HCEC 1CT (cell line): ENCODE data around the gene MSH3.
"Not testable (repeated sequence)": the region's sequence is repeated elsewhere in the genome, so short reads cannot be mapped to it uniquely, and the experiment has no call there.

ENCODE experiments used
- DNase-seq: peaks from one replicate; pipeline ENCODE4 v3.0.0-alpha.2; 2017

MSH3 gene

GRCh38 chr5:80711216-80711615 is 56.8 kb downstream of the MSH3 start:
- DNase-seq, result no peak

DNA sequence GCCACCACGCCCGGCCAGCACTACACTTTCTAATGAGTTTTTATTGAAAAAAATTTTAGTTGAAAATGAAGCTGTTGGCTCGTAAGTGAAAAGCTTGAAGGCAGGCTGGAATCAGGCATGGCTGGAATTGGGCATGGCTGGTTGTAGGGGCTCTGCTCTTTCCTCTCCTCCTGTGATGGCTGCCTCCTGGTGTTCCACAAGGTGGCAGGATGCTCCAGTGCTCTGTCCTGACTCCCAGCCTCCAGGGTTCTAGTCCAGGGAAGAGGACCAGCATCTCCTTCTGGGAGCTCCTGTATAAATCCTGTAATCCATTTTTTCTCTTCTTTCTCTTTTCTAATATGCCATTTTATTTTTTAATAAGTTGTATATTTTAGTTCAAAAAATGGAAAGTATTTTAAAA is 57.5 kb downstream of the MSH3 start:
- DNase-seq, result peak; percentile 59

GRCh38 chr5:80712919-80713318 is 58.5 kb downstream of the MSH3 start:
- no peak for DNase-seq

DNA sequence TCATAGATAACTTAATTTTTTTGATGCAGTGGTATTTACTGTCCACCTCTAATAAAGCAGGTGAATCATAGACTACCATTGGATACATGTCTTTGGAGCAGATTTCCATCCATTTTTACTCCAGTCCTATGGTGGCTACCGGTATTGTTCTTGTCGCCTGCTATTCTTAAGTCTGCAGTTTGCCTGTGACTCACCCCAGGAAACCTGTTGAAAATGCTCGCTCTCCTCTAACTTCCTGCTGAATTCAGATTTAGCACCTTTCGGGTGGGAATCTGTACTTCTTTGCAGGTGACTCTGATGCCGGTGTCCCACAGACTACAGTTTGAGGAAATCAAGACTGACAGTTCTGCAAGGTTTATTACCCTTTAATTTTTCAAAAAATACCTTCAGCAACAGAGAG is 59.2 kb downstream of the MSH3 start:
- no peak for DNase-seq

- DNase-seq, result no peak
Observed at GRCh38 chr5:80714570-80715298, 60.3 kb downstream of the MSH3 start.

- DNase-seq, result no peak
Observed at GRCh38 chr5:80715887-80716286, 61.4 kb downstream of the MSH3 start.

DNA sequence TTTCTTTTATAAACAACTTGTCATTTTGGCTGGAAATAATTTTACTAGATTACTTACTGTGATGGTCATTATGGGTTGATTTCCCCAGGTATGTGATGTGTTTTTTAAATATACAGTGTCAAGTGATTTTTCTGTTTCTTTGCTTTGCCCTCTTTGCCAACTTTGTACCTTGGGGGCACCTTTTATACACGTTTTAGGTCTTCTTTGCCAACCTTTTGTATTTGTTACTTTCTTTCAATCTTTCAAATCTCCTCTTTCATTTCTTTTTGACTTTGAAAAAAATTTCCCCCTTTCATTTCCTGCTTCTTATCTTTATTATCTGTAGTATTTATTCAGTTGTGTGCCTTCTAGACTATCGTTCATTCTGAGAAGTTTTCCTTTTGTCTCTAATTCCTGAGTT is 65.7 kb downstream of the MSH3 start:
- no peak for DNase-seq

DNA sequence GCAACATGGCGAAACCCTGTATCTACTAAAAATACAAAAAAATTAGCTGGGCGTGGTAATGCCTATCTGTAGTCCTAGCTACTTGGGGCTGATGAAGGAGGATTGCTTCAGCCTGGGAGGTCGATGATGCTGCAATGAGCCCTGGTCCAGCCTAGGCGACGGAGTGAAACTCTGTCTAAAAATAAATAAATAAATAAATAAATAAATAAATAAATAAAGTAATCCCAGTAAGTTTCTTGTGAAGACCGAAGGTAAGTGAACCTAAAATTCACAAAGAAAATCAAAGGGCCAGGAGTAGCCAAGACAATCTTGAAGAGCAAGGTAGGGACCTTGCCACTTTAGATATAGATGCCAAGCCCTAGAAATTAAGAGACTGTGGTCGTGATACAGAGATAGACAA is 68.5 kb downstream of the MSH3 start:
- no peak for DNase-seq

- no peak for DNase-seq
Observed at GRCh38 chr5:80725446-80725845, 71.0 kb downstream of the MSH3 start.

DNA sequence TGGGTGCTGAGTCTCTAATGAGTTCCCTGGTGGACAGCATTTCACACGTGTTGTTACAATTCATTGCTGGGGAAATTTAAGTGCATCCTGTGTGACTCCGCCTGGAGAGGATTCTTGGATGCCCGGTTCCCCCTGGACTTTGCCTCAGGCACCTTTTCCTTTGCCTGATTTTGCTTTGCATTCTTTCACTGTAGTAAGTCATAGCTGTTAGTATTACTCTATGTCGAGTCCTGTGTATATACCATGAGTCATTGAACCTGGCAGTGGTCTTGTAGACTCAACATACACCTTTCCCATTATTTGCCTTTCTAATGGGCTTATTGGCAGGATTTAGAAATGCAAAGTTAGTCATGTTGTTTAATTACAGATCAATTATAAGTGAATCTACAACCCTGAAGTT is 82.3 kb downstream of the MSH3 start:
- DNase-seq, result no peak

GRCh38 chr5:80738466-80738865 is 84.0 kb downstream of the MSH3 start:
- DNase-seq, result no peak

DNA sequence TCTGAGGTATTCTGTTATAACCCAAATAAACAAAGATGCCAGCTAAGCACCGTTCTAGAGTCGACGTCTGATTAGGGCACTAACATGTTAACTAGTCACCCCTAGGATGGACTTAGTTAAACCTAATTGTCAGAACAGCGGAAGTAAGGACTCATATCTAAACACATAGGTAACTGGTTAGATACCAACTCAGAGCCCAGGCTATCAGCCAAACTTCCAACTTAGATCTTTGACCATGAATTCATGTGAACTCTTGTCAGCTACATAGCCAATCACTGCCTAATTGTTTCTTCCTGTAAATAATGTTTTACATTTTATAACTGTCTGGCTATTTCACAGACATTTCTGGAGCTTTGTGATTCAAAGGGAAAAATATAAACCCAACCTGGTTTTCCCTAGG is 84.6 kb downstream of the MSH3 start:
- DNase-seq, result no peak

GRCh38 chr5:80739496-80739895 is 85.0 kb downstream of the MSH3 start:
- DNase-seq, result no peak

DNA sequence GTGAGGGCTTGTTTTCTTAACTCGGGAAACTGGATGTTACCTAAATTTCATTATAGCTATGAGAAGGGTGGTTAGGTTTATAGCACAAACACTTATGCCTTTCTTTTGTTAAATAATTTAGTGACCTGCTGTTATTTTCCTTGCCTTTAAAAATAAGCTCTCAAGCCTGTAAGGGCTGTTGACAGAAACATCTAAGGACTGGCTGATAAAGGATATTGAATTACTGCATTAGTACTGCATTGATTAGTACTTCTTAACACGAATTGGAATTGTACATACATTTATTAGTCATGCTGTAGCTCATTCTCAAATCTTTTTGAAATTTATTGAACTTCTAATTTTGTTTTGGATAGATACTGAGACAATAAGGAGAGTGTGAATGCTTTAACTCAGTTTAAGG is 85.4 kb downstream of the MSH3 start:
- DNase-seq, result no peak

GRCh38 chr5:80740488-80740887 is 86.0 kb downstream of the MSH3 start:
- not testable (repeated sequence) for DNase-seq

DNA sequence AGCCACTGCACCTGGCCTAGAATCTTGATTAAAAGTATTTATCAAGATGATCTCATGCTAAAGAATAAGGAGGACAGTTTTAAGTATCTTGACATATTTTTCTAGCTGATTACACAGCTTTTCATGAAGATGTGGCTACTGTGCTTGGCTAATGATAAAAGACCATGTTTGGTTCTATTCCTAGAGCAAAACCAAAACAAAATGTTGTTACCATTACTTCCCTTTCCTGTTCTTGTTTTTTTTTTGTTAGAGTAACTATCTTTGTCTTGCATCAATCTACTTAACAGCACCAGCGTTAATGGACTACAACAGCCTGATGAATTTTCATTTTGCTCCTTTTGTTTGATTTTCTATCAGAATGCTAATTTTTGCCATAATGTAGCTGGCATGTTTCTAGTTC is 86.5 kb downstream of the MSH3 start:
- no peak for DNase-seq

DNA sequence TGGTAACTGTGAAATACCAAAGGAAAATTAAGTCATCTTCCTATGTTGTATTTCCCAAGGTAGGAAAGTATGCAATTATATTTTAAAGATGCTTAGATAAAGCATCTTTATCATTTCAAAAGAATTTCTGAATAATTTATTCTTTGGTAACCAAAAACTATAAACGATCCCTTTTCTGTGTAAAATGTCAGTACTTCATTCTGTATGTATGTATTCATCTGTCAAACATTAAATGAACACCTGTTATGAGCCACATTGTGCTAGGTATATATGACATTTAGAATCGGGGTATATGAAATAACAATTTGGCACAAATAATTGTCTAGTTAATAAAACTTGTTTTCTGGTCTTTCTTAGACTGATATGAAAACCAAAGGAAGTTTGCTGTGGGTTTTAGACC is 89.7 kb downstream of the MSH3 start:
- DNase-seq, result no peak

DNA sequence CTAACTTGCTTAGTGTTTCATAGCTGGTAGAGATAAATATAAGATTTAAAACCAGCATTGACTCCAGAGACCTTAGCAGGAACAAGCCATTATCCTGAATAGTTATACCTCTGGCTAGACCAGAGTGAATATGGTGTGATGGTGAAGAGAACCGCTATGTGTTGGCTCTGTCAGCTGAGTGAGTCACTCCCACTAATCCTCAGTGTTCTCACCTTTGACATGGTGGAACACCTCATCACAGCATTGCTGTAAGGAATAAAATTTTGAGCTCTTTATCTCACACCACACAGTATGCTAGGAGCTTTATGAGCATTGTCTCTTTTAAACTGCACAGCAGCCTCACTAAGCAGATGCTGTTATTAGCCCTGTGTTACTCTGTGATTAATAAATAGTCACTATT is 91.0 kb downstream of the MSH3 start:
- DNase-seq, result peak; percentile 73

DNA sequence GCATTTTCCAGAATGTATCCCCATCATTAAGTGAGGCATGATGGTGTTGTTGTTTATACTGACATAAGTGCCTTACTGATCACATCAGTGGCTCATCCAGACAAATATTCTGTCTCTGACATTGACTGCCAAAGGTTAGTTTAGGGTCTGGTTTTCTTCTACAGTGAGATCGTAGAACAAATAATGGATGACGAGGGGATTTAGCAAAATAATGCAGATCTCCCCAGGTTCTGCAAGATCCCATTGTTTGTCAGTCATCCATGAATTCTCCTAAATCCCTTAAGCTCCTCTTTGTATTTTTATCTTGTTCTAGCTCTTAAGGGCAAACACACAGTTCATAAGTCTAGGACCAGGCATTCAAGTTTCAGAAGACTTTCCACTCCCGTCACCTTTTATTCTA is 93.5 kb downstream of the MSH3 start:
- no peak for DNase-seq

- DNase-seq, result no peak
Observed at GRCh38 chr5:80752427-80752826, 98.0 kb downstream of the MSH3 start.

GRCh38 chr5:80753712-80754111 is 99.3 kb downstream of the MSH3 start:
- no peak for DNase-seq

GRCh38 chr5:80754900-80755299 is 100.4 kb downstream of the MSH3 start:
- DNase-seq, result no peak

DNA sequence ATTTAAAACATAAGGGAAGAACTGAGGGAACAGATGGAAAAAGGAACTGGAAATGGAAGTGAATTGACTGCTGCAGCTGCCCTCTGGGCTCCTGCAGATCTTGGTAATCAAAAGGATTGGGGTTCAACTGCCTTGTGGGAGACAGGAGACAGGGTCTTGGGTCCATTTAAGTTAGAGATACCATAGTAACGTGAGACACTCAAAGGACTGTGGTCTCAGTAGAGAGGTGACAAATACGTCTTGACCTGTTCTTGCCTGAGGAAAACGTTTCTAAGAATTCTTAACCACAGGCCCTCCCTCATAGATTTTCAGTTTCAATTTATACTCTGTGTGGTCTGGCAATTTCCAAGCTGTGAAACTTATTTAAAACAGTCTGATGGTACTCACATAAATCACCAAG is 101.2 kb downstream of the MSH3 start:
- DNase-seq, result no peak

DNA sequence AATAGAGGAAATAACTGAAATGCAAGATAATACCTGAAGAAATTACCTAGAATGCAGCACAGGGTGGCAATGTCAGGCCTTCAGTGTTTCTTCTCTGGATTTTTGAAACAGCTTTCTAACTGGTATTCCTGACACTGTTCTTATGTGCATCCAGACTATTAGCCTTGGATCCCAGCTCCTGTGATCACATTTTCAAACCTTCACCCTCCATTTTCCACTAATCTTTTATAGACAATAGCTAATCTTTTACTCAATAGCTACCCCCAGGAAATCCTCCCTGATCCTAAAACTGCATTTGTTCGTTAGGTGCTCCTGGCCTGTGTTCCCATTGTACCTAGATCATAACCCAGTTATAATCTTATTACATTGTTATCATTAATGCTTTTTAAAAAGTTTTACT is 101.8 kb downstream of the MSH3 start:
- no peak for DNase-seq

DNA sequence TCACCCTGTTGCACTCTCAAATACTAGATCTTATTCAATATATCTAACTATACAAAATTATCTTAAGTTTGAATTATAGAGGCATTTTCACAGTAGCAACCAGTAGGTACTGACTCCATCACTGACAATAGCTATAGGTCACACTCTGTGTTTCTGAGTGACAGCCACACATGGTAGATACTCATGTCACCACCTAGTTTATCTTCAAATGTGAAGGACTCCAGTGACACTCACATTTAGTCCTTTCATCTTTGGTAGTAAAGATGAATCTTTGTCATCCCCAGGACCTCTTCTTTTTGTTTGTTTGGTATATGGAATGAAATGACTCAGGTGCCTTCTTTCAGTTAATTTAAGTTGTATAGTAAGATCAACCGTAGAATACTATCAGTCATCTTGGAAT is 102.8 kb downstream of the MSH3 start:
- no peak for DNase-seq
